Measurements from ENCODE around the gene TRH. TPM values are rescaled to one million over a fixed set of nuclear protein-coding genes. Genes with fewer than 3 reads are reported as not detected.

The TRH gene
- total RNA-seq, 1 experiment from 2014 or later, result not detected

GRCh38 chr3:129965937-129966336 is 8.6 kb upstream of the TRH start:
- TF ChIP-seq EZH2 (IDR thresholded peaks at IDR 0.05; ENCODE audit: borderline replicate concordance, low read depth, low read length, poor library complexity, severe bottlenecking), result no peak
- TF ChIP-seq CTCF (conservative IDR thresholded peaks at IDR 0.05; ENCODE audit: low read depth, low read length), result no peak
- POLR2A ChIA-PET (ENCODE audit: low non-redundant PET), result no interaction called here
- intact Hi-C loops (cut with micrococcal nuclease; ENCODE audit: unreplicated experiment), result no loop called here

GRCh38 chr3:129966876-129967275 is 7.6 kb upstream of the TRH start:
- DNase-seq (ENCODE audit: low spot score), result peak; percentile 61
- intact Hi-C loops (cut with micrococcal nuclease; ENCODE audit: unreplicated experiment), result no loop called here
- ChIA-PET CTCF (no interaction called here), POLR2A (ENCODE audit: low non-redundant PET) (no interaction called here)
- Histone ChIP-seq H3K27me3 (replicated peaks; ENCODE audit: insufficient read depth, low read depth, low read length, poor library complexity) (peaks cover 2% of the 10 kb centered on the region), H3K27ac (ENCODE audit: low read depth, low read length, poor library complexity, severe bottlenecking) (no peak overlapping the region), H3K4me3 (ENCODE audit: low read depth, low read length, poor library complexity, severe bottlenecking) (no peak overlapping the region), H3K36me3 (ENCODE audit: insufficient read depth, low read length, poor library complexity, severe bottlenecking) (no peaks in the 10 kb centered on the region), H3K9me3 (ENCODE audit: low read depth, low read length, poor library complexity, severe bottlenecking) (no peaks in the 10 kb centered on the region), H3K4me1 (ENCODE audit: insufficient read depth, low read length, poor library complexity, severe bottlenecking) (no peaks in the 10 kb centered on the region)
- BruUV-seq (replicated peaks), result no TSS peak
- TF ChIP-seq EZH2 (IDR thresholded peaks at IDR 0.05; ENCODE audit: borderline replicate concordance, low read depth, low read length, poor library complexity, severe bottlenecking) (no peak), CTCF (conservative IDR thresholded peaks at IDR 0.05; ENCODE audit: low read depth, low read length) (no peak)

More at GRCh38 chr3:129965937-129966336, 8.6 kb upstream of the TRH start:
- Histone ChIP-seq H3K36me3 (ENCODE audit: insufficient read depth, low read length, poor library complexity, severe bottlenecking) (no peaks in the 10 kb centered on the region), H3K27ac (ENCODE audit: low read depth, low read length, poor library complexity, severe bottlenecking) (no peak overlapping the region), H3K9me3 (ENCODE audit: low read depth, low read length, poor library complexity, severe bottlenecking) (no peaks in the 10 kb centered on the region), H3K4me3 (ENCODE audit: low read depth, low read length, poor library complexity, severe bottlenecking) (no peak overlapping the region), H3K4me1 (ENCODE audit: insufficient read depth, low read length, poor library complexity, severe bottlenecking) (no peaks in the 10 kb centered on the region), H3K27me3 (replicated peaks; ENCODE audit: insufficient read depth, low read depth, low read length, poor library complexity) (no peaks in the 10 kb centered on the region)
- DNase-seq (ENCODE audit: low spot score), result no peak
- CTCF ChIA-PET, result no interaction called here
- BruUV-seq (replicated peaks), result no TSS peak

- no peak overlapping the region for H3K4me3 ChIP-seq (ENCODE audit: low read depth, low read length, poor library complexity, severe bottlenecking)
- TF ChIP-seq EZH2 (IDR thresholded peaks at IDR 0.05; ENCODE audit: borderline replicate concordance, low read depth, low read length, poor library complexity, severe bottlenecking) (no peak), CTCF (conservative IDR thresholded peaks at IDR 0.05; ENCODE audit: low read depth, low read length) (no peak)
- no peaks in the 10 kb centered on the region for H3K4me1 ChIP-seq (ENCODE audit: insufficient read depth, low read length, poor library complexity, severe bottlenecking)
- peaks cover 11% of the 10 kb centered on the region for H3K27me3 ChIP-seq (replicated peaks; ENCODE audit: insufficient read depth, low read depth, low read length, poor library complexity)
- ChIA-PET CTCF (no interaction called here), POLR2A (ENCODE audit: low non-redundant PET) (no interaction called here)
- no peak for DNase-seq (ENCODE audit: low spot score)
- BruUV-seq (replicated peaks), result no TSS peak
- intact Hi-C loops (cut with micrococcal nuclease; ENCODE audit: unreplicated experiment), result no loop called here
- no peaks in the 10 kb centered on the region for H3K9me3 ChIP-seq (ENCODE audit: low read depth, low read length, poor library complexity, severe bottlenecking)
- H3K36me3 ChIP-seq (ENCODE audit: insufficient read depth, low read length, poor library complexity, severe bottlenecking), result no peaks in the 10 kb centered on the region
- no peak overlapping the region for H3K27ac ChIP-seq (ENCODE audit: low read depth, low read length, poor library complexity, severe bottlenecking)
These were observed 6.8 kb upstream of the TRH start for GRCh38 chr3:129967761-129968160.

Data from A673 (cell line).